NCI-H1105 (cell line): ENCODE data around the gene URB1.
"Not testable (repeated sequence)": the region's sequence is repeated elsewhere in the genome, so short reads cannot be mapped to it uniquely, and the experiment has no call there.

Experiments used
- DNase-seq: peaks from one replicate; lab custom pipeline; 2025; lab: John Stamatoyannopoulos, UW

Gene URB1

DNA sequence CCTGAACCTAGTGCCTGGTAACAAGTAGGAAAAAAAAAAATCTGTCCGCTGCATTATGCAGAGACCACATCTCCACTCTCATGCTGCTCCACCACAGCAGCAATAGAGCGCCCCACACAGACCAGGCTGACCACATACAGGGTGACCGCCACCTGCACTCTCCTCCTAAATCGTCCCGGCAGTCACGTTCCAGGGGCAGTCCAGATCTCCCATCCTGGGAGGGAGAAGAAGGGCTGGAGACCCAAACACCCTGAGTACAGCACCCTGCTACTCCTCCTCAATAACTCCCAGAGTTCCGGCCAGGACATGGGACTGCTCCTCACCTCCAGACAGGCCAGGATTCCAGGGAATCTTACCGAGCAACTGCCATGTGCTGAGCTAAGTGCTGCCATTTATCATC, 15.3 kb downstream of the URB1 start:
- DNase-seq: no peak

DNA sequence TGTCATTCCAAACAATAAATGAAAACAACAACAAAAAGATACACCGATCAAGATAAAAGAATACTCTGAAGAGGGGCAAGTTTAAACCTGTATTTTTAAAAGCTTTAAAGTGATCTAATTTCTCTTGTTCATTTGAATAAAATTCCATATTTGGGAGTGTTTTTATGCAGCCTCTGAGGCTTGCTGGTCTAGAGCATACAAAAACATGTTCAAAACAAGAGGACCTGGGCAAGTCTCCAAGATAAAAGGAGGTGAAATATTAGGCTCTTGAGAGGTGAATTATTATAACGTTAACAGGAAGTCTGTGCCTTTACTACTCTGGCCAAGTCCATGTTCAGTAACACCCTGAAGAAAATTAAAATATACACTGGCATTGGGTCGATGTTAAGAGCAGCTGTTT, 20.1 kb downstream of the URB1 start:
- peak; percentile 90 for DNase-seq

DNA sequence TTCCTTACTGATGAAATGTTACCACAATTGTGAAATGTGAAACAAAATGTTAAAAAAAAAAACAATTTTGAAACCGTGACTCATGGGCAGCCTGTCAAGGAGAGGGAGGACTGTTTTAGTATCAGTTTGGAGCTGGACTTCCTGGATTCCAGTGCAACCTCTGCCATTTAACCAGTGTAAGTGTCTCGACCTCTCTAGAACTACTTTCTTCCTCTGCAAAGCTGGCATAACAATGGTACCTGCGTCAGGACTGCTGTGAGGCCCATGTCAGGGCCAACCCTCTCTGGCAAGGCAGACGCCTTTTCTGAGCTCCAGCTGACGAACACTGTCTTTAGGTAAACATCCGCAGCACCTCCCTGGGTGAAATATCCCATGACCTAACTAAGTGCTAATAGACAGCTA, 20.9 kb downstream of the URB1 start:
- peak; percentile 54 for DNase-seq

DNA sequence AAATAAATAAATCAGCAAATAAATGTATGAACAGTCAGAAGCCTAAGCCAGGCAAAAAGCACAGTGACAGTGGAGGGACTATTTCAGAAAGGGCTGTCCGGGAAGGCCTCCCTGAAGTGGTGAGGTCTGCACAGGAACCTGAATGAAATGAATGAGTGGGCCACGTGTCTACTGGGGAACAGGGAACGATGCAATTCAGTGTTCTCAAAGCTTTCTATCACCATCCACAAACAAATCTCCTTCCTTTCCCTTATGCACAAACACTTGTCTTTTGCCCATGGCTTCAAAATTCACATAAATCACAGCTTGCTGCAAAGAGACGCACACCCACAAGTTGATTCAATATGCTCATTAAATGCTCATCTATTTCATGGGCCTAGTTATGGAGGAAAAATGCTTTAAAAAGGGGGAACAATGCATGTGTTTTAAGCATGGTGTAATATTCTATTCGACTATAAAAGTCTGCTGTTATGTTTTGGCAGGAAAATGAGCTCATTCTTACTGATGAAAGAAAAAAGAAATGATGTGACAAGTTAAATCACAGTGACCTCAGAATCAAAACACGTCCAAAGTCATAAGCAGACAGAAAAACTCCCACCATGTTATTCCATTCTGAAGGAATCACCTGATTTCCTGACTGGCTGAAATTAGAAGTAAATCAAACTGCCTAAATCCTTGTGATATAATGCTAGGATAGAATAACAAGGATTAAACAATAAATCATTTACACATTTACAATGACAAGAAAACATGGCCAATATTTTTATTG, 21.6 kb downstream of the URB1 start:
- no peak for DNase-seq

DNA sequence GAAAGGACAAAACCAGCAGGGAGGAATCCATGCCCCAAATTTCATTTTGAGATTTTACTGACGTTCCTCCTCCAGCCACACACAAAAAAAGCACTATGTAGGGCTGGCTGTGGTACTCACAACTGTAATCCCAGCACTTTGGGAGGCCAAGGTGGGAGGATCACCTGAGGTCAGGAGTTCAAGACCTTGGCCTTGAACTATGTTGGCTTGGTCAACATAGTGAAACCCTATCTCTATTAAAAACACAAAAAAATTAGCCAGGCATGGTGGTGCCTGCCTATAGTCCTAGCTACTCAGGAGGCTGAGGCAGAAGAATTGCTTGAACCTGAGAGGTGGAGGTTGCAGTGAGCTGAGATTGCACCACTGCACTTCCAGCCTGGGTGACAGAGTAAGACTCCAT, 23.9 kb downstream of the URB1 start:
- not testable (repeated sequence) for DNase-seq

DNA sequence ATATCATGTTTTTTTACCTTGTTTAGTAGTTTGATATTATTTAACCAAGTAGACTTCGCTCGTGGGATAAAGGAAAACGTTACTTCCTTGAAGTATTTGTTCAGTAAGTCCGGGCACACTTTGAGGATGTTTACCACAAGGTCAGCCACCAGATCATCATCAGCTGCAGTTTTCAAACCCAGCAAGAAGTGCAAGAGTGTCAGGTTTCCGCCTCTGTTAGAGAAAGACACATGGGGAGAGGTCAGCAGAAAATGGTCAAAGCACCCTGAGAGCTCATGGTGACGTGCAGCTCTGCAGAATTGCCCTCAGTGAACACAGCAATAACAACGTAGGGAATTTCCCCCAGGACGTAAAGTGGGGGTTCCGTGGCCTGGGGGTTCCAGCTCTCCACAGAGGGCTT, 24.4 kb downstream of the URB1 start:
- DNase-seq: no peak

DNA sequence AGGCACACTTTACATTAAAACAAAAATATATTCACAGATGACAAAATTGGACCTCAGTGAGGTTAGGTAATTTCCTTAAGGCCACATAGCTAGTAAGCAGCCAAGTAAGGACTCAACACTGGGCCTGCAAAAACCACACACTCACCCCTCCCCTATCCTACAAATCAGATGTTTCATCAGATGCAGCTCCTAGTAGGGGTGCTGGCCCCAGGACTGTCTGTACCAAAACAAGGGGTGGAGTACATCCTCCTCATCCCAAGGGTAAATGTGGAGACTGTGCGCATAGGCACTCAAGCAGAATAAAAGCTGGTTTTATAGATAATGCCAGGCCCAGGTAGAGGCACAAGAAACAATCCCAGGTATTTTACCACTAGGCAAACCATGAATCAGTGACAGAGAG, 25.7 kb downstream of the URB1 start:
- DNase-seq: no peak

DNA sequence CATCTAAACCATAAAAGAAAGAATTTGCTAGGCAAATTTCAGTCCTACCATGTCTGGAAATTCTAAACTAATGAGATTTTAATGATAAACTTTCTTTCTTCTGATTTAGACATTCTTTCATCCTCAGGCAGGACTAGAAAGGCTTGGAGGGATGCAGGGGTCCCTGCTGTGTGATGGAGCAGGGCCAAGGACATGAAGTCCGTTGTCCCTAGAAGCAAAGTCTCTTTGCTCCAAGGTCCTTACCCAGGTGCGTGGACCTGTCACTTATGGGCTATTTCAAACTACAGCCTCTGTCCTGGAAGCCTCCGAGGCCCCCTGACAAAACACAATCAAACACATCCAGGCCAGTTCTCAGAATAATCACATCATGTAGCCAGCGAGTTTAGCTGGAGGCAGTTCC, 26.6 kb downstream of the URB1 start:
- no peak for DNase-seq

DNA sequence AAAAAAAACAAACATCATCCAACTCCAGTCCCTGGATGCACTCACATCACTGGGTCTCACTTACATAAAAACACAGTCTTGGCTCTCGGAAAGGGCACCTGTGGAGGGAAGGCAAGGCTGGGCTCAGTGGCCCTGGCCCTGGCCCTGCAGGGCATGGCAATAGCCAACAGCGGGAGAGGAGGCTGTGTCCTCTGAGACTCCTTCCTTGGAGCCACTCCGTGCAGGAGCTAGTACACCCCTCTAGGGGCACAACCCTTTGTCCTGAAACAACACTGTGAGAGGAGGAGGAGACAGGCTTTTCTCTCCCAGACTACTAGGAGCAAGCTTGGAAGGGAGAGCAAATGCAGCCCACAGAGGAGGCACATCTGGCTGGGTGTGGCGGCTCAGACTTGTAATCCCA, 28.0 kb downstream of the URB1 start:
- no peak for DNase-seq

DNA sequence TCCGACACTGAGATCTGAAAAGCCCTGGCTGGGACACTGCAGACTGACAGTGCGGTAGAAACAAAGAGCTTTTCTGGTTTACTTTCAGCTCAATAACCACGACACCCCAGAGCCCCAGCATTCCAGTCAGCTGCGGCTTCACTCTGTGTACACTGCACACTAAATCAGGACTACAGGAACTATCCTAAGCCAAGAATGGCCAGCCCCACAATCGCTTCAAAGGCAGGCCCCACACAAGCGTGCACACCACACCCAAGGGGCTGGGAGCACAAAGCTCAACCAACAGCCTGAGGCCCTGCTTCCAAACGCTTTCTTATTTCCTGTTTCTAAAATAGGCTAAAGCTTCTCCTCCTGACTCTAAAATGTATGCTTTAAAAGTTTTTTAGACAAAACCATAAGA, 28.4 kb downstream of the URB1 start:
- DNase-seq: no peak

DNA sequence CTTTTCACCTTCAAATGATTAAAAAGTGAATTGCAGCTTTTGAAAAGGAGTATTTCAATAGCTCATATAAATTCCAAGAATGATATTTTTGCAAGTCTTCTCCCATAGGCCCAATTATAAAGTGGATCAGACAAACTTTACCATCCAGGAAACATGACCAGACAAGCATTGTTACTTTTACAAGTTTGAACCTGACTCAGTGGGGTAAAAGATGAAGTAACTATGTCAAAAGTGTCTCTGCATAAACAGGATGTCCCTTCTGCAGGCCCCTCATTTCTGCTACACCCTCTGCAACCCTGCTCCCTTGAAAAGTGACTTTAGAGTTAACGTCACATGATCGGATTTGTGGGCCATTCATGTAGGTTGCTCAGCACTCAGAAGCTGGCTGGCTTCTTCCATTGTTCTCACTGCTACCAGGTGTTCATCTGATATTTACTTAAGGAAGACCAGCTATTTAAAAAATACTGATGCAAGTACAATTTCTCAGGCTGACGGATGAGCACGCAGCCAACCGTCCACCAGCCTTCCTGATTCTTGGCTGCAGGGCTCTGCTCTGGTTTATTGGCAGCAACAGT, 32.3 kb downstream of the URB1 start:
- DNase-seq: no peak

DNA sequence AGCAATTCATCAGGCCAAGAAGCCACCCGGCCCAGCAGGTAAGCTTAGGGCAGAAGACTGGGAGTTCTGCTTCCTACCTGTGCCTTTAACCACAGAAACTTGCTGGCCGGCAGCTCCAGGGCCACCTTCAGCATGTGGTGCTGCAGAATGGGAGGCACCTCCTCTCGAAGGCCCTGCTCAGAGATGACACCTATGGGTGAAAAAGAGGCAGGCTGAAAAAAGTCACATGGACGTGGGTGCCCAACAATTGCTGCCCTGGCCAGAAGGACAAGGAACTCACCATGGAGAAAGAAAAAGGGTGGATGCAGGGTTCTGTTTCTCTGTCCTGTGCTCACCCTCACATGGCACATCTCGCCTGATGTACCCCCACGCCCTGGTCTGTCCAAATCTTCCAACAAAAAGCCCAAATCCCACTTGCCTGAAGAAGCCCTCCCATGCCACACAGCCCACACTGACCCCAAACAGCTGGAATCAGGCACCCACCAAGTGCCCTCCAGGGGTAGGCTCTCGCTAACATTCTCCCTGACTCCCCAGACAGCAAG, 33.0 kb downstream of the URB1 start:
- no peak for DNase-seq

DNA sequence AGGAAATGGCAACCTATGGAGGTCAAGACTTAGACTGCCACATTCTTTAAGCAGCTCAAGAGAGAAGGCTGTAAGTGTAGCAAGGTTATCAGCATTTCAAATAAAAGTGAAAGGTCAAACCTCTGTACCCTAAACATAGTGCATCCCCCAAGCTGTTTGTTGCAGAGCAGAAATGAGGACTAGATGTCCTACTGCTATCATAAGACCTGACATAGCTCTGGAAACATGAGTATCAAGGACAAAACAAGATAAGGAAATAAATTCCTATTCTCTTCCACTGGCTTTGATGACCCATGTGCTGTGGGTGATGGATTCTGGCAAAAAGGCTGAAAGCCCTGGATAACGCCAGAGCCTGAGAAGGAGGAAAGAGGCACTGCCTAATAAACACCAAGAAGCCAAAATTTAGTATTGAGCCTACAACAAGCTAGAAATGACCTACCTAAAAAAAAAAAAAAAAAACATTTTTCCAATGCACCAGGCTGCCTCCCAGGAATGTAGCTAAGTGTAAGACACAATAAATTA, 35.9 kb downstream of the URB1 start:
- DNase-seq: no peak

DNA sequence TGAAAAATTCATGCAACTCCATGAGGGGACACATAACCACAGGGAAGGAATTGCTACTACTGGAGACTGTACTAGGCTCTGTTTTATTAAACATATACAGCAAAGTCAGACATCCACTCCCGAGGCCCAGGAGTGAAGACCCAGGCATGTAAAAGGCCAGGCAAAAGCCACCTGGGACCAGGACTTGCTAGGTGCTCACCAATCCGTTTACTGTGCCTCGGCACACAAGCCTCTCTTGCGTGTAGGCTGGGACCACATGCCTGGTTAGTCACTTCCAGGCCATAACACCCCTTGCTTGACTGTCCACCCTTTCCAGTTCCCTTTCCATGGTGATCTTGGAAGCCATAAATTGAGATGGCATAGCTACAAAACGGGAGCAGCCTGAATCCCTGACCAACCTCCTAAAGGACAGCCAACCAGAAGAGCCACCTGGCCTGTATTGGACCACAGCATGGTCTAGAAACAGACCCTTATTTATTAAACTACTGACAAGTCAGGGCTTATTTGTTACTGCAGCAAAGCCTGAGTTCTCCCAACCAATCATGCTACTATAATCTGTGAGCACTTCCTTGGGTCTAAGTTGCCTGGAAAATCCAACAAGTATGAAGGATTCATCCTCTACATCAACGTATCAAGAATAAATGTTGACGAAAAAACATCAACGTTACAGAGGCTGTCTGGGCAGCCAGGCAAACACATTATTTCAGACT, 39.7 kb downstream of the URB1 start:
- no peak for DNase-seq

DNA sequence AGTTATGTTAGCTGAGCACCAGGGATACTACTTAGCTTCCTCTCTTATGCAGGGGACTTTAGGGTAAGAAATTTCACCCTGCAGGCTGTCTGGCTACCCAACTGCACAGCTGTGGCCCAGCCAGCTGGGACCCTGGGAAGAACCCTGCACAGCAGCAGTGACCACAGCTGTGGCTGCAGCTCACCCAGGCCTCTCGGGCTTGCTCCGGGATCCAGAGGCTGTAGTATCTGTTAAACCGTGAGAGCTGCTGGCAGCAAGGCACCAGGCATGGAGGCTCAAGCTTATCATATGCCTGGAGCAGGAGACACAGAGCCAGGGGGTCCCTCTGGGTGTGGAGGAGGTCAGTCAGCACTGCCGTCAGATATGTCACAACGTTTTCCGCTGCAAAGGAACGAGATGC, 40.3 kb downstream of the URB1 start:
- DNase-seq: no peak

DNA sequence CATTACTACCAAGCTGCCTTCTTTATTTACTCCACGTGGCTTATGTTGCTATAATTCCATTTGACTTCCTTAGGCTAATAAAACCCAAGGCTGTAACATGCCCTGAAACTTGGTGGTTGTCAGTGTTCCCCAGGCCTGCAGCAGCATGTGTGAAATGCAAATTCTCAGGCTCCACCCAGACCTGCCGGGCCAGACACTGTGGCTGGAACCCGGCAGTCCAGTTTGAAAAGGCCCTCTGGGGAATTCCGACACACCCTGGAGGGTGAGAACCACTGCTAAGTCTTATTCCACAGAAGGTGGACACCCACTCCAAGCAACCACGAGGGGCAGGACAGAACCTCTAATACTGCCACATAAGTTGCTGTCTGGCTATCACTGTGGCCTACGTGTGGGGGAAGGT, 41.4 kb downstream of the URB1 start:
- no peak for DNase-seq

DNA sequence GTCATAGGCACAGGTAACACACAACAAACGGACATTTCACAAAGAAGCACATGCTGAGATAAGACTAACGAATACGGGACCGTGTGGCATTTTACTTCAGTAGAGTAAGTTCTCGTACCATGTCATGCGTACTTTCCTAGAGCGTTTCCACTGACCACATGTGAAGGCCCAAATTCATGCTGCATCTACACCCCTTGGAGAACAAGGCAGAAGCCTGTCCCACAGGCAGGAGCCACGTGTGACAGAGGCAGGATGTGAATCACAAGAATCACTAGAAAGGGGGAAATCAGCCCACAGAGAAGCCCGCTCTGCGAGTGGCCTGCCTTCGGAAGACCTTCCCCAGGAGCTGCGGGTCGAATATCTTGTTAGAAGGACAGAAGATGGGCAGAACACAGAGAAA, 41.8 kb downstream of the URB1 start:
- no peak for DNase-seq

DNA sequence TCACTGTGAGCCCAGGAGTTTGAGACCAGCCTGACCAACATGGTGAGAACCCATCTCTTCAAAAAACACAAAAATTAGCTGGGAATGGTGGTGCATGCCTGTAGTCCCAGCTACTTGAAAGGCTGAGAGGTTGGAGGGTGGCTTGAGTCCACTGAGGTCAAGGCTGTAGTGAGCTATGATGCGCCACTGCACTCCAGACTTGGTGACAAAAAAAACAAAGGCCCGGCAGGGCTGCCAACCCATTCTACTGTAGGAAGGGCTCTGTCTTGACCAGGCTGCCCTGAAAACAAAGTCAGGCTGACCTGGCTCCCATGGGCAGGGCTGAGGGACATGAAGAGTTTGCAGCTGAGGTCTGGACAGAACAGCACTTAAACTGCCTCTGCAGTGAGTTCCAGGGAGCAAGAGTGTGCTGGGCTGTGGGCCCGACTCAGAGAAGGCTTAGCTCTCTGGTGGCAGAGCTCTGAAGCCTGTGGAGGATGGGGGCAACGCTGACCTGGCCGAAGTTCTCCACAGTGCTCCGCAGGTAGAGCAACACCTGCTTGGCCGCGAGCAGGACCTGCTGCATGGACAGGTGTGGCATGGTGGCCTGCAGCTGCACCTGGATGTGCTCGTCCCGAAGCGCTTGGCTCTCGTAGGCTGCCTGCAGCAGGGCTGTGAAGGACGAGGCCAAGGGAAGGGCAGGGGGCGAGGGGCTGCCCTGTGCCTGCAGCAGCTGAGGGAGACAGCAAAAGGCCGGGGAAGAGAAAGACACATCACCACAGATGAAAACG, 42.4 kb downstream of the URB1 start:
- DNase-seq: no peak

DNA sequence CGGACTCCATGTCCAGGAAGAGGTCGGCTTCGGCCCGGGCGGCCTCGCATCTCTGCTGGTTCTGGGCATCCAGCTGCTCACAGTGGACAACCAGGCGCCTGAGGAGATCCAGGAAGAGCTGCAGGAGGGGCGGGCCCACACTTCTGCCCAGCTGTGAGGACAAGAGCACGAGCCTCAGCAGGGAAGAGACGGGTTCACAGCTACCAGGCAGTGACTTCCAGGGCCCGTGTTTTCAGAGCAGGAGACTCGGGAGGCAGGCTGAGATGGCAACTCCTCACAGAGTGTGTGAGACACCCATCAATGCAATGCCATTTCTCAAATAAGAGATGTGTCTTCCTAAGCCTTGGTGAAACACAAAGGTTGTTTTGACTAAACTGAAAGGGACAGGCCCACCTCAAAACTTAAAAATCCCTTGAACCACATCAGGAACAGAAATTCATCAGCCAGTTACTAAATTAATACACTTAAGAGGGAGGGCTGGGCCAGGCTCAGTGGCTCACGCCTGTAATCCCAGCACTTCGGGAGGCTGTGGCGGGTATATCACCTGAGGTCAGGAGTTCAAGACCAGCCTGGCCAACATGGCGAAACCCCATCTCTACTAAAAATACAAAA, 43.4 kb downstream of the URB1 start:
- DNase-seq: no peak

DNA sequence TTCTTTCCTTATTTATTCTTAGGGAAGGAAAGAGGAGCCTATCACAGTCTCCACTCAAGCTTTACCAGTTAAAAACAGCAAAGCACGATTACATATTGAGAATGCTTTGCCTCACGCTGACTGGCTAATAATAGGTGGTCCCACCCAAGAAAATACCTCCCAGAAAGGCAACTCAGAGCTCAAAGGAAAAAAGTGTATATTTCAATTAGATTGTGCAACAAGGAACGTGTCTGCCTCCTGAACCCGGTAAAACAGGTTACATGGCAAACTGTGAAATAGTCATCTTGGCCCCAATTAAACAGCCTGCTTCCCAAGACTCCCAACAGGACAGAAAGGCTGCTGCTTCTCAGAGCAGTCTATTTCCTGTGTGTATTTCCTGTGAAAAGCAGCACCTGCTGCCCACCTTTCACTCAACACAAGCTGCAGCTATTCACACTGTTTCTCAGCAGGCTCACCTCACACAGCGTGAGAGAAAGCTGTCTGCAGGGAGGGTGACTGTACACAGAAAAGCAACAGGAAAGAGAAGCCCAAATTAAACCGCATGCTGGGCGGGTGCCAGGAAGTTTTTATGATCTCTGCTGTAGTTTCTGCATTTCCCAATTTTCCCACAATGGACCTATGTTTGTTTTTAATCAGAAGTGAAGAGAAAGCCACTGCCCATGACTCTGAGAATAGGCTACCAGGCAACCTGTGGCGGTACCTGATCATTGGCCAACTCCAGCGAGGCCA, 44.0 kb downstream of the URB1 start:
- DNase-seq: no peak

DNA sequence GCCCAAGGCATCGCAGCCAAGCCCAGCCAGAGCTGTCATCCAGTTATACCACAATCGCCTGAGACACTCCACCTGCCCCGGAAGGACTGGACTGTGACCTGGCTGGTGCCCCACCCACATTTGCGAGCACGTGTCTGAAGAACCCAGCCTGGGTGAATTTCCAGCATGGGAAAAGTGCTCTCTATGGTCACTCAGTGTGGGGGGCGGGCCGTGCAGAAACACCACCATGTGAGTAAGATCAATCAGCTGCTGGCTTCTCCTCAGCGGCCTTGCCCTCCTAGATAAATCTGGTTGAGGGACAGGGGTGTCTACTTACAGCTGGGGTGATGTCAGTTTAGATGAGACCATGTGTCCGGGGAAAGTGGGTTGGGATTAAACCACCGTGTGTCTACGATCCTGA, 44.8 kb downstream of the URB1 start:
- DNase-seq: no peak
